Measurements from ENCODE around the gene CPNE2. TPM values are rescaled to one million over a fixed set of nuclear protein-coding genes. Genes with fewer than 3 reads are reported as not detected.

The CPNE2 gene
- polyA plus RNA-seq, 1 donor (not counting 4 experiments of a cell fraction or from before 2014, with no cell fraction given) = 26.5 TPM

- no peaks in the 10 kb centered on the region for H4K20me1 ChIP-seq (ENCODE audit: control insufficient read depth, extremely low read depth, insufficient read depth, low read length)
- no peaks in the 10 kb centered on the region for H3K9me3 ChIP-seq (ENCODE audit: control insufficient read depth, low read depth, low read length)
- H3K9ac ChIP-seq (ENCODE audit: control insufficient read depth, extremely low read depth, insufficient read depth, low read length) = no peak overlapping the region
- no peaks in the 10 kb centered on the region for H3K79me2 ChIP-seq (ENCODE audit: control insufficient read depth, insufficient read depth, low read length)
- no peak overlapping the region for H3K27ac ChIP-seq (ENCODE audit: control insufficient read depth, insufficient read depth, low read length)
- no peak for DNase-seq (ENCODE audit: low read depth, low spot score)
- H3K9me1 ChIP-seq (ENCODE audit: control insufficient read depth, extremely low read depth, insufficient read depth, low read length) = no peaks in the 10 kb centered on the region
- FAIRE-seq = no peak
- H2AFZ ChIP-seq (ENCODE audit: control insufficient read depth, low read length) = no peak overlapping the region
- no peaks in the 10 kb centered on the region for H3K27me3 ChIP-seq (ENCODE audit: control insufficient read depth, extremely low read depth, insufficient read depth, low read length)
- no peak overlapping the region for H3K4me2 ChIP-seq (ENCODE audit: control insufficient read depth, extremely low read depth, insufficient read depth, low read depth, low read length)
- peaks cover 10% of the 10 kb centered on the region for H3K4me1 ChIP-seq (ENCODE audit: control insufficient read depth, extremely low read depth, insufficient read depth, low read length)
- TF ChIP-seq EZH2 (IDR thresholded peaks at IDR 0.05; ENCODE audit: low read length) (no peak), CTCF (optimal IDR thresholded peaks at IDR 0.05 in 1 of 3, IDR thresholded peaks at IDR 0.05 in 1 of 3, conservative IDR thresholded peaks at IDR 0.05 in 1 of 3; ENCODE audit: extremely low read depth in 1 of 3, insufficient read depth in 2 of 3, low read length in 3 of 3) (no peak)
- no peak overlapping the region for H3K4me3 ChIP-seq (ENCODE audit: control insufficient read depth in 2 of 3, extremely low read depth in 1 of 3, insufficient read depth in 2 of 3, low read depth in 1 of 3, low read length in 3 of 3)
- peaks cover 0 to 1% of the 10 kb centered on the region in 2 experiments for H3K36me3 ChIP-seq (ENCODE audit: control insufficient read depth in 2 of 2, extremely low read depth in 1 of 2, insufficient read depth in 2 of 2, low read length in 2 of 2)
- dilution Hi-C loops (cut with MboI; ENCODE audit: extremely low pct_ligation_motif_present, low sequenced_read_pairs) = no loop called here
Observed at GRCh38 chr16:57140931-57141668, 48.7 kb downstream of the CPNE2 start.

- TF ChIP-seq CTCF (optimal IDR thresholded peaks at IDR 0.05 in 1 of 3, IDR thresholded peaks at IDR 0.05 in 1 of 3, conservative IDR thresholded peaks at IDR 0.05 in 1 of 3; ENCODE audit: extremely low read depth in 1 of 3, insufficient read depth in 2 of 3, low read length in 3 of 3) (no peak), EZH2 (IDR thresholded peaks at IDR 0.05; ENCODE audit: low read length) (no peak)
- Histone ChIP-seq H2AFZ (ENCODE audit: control insufficient read depth, low read length) (no peak overlapping the region), H3K79me2 (ENCODE audit: control insufficient read depth, insufficient read depth, low read length) (no peaks in the 10 kb centered on the region), H3K4me3 (ENCODE audit: control insufficient read depth in 2 of 3, extremely low read depth in 1 of 3, insufficient read depth in 2 of 3, low read depth in 1 of 3, low read length in 3 of 3) (no peak overlapping the region), H3K27me3 (ENCODE audit: control insufficient read depth, extremely low read depth, insufficient read depth, low read length) (no peaks in the 10 kb centered on the region), H3K4me1 (ENCODE audit: control insufficient read depth, extremely low read depth, insufficient read depth, low read length) (peaks cover 12% of the 10 kb centered on the region), H3K4me2 (ENCODE audit: control insufficient read depth, extremely low read depth, insufficient read depth, low read depth, low read length) (no peak overlapping the region), H3K9me1 (ENCODE audit: control insufficient read depth, extremely low read depth, insufficient read depth, low read length) (no peaks in the 10 kb centered on the region), H3K9me3 (ENCODE audit: control insufficient read depth, low read depth, low read length) (no peaks in the 10 kb centered on the region), H3K9ac (ENCODE audit: control insufficient read depth, extremely low read depth, insufficient read depth, low read length) (no peak overlapping the region), H3K36me3 (ENCODE audit: control insufficient read depth in 2 of 2, extremely low read depth in 1 of 2, insufficient read depth in 2 of 2, low read length in 2 of 2) (peaks cover 0 to 1% of the 10 kb centered on the region in 2 experiments), H4K20me1 (ENCODE audit: control insufficient read depth, extremely low read depth, insufficient read depth, low read length) (no peaks in the 10 kb centered on the region), H3K27ac (ENCODE audit: control insufficient read depth, insufficient read depth, low read length) (no peak overlapping the region)
- DNase-seq (ENCODE audit: low read depth, low spot score) (no peak), FAIRE-seq (no peak)
- dilution Hi-C loops (cut with MboI; ENCODE audit: extremely low pct_ligation_motif_present, low sequenced_read_pairs) = no loop called here
Observed at GRCh38 chr16:57141822-57142631, 49.6 kb downstream of the CPNE2 start.

All from keratinocyte (primary cell).